GM18868 (cell line): ENCODE results near the gene TTC6.

Experiments
- ATAC-seq: cut with Tn5 transposase; IDR thresholded peaks from one replicate; pipeline ENCODE4 v1.9.1; 2021; ENCODE audit warnings: mild to moderate bottlenecking, moderate library complexity; ENCODE audit not compliant: unreplicated experiment

Gene TTC6

GRCh38 chr14:37585971-37586796 lies 9.2 kb upstream of the TTC6 start:
- ATAC-seq: no peak

- no peak for ATAC-seq
These were observed 8.7 kb upstream of the TTC6 start for GRCh38 chr14:37586797-37587130.

- ATAC-seq: no peak
These were observed 8.2 kb upstream of the TTC6 start for GRCh38 chr14:37587131-37587803.

- no peak for ATAC-seq
These were observed 7.4 kb upstream of the TTC6 start for GRCh38 chr14:37587881-37588666.

GRCh38 chr14:37588667-37588955 lies 6.8 kb upstream of the TTC6 start:
- no peak for ATAC-seq

- no peak for ATAC-seq
These were observed 6.3 kb upstream of the TTC6 start for GRCh38 chr14:37588956-37589714.

GRCh38 chr14:37589715-37590427 lies 5.6 kb upstream of the TTC6 start:
- ATAC-seq: no peak

GRCh38 chr14:37590428-37591139 lies 4.8 kb upstream of the TTC6 start:
- ATAC-seq: no peak

- no peak for ATAC-seq
These were observed 4.0 kb upstream of the TTC6 start for GRCh38 chr14:37591311-37591940.

GRCh38 chr14:37591941-37592481 lies 3.4 kb upstream of the TTC6 start:
- ATAC-seq: no peak

GRCh38 chr14:37592482-37593408 lies 2.7 kb upstream of the TTC6 start:
- no peak for ATAC-seq

- no peak for ATAC-seq
These were observed 1.8 kb upstream of the TTC6 start for GRCh38 chr14:37593511-37594237.

- no peak for ATAC-seq
These were observed 1.0 kb upstream of the TTC6 start for GRCh38 chr14:37594238-37594970.

GRCh38 chr14:37595809-37596621 lies 586 bp downstream of the TTC6 start:
- peak; percentile 87 for ATAC-seq

- ATAC-seq: no peak
These were observed 1.5 kb downstream of the TTC6 start for GRCh38 chr14:37596790-37597472.
